AG04450 (cell line): ENCODE data around the gene PLCH2. TPM values are rescaled to one million over a fixed set of nuclear protein-coding genes. Genes with fewer than 3 reads are reported as not detected.

Experiments used
- CTCF ChIA-PET: fragments of 300-600, 350-600 bp; formaldehyde crosslinking; extraction: SDS; loops from one replicate; lab custom pipeline; 2022; ENCODE audit warnings: antibody characterized with exemption, inconsistent platforms; lab: Charles Lee
- POLR2A ChIA-PET: fragments of 350-600 bp; formaldehyde crosslinking; extraction: SDS; loops from one replicate; lab custom pipeline; 2021; ENCODE audit warnings: antibody characterized with exemption, inconsistent platforms; lab: Yijun Ruan, JAX
- DNase-seq: peaks from one replicate; pipeline ENCODE4 v3.0.0-alpha.2; 2011; ENCODE audit warnings: low read depth, low spot score
- H3K27ac ChIP-seq: one replicate; pipeline ENCODE4 v1.5.1; 2012; ENCODE audit warnings: low read depth, low read length, control low read depth
- H3K27me3 ChIP-seq: one replicate; pipeline ENCODE4 v1.6.0; 2012; ENCODE audit warnings: low read length; ENCODE audit not compliant: control insufficient read depth, insufficient read depth
- H3K4me3 ChIP-seq: 2 replicates; pipeline ENCODE4 v1.5.1; 2011; ENCODE audit warnings: mild to moderate bottlenecking, low read depth, low read length, control low read depth
- H3K9me3 ChIP-seq: 2 replicates; pipeline ENCODE4 v1.5.1; 2012; ENCODE audit warnings: low read length; ENCODE audit not compliant: control insufficient read depth, insufficient read depth
- polyA plus RNA-seq: library from polyadenylated mRNA; depleted of rRNA; stranded (reverse); fragments of >200 nt; gene quantifications from 2 replicates; pipeline ENCODE4 v1.2.3, GENCODE V29; 2011
- TF ChIP-seq, protein P1 (sequence below): IDR thresholded peaks from 2 replicates; pipeline ENCODE4 v1.5.1; 2011; ENCODE audit warnings: low read depth, low read length, control low read depth, inconsistent platforms

PLCH2 gene
- polyA plus RNA-seq, 1 experiment, result 0.06 TPM

- ChIA-PET CTCF (no interaction called here), POLR2A (no interaction called here)
- no peak for DNase-seq
- no peak overlapping the region for H3K27ac ChIP-seq
- H3K9me3 ChIP-seq, result no peaks in the 10 kb centered on the region
- no peak overlapping the region for H3K4me3 ChIP-seq
- H3K27me3 ChIP-seq, result peaks cover 14% of the 10 kb centered on the region
- TF ChIP-seq, protein P1, sequence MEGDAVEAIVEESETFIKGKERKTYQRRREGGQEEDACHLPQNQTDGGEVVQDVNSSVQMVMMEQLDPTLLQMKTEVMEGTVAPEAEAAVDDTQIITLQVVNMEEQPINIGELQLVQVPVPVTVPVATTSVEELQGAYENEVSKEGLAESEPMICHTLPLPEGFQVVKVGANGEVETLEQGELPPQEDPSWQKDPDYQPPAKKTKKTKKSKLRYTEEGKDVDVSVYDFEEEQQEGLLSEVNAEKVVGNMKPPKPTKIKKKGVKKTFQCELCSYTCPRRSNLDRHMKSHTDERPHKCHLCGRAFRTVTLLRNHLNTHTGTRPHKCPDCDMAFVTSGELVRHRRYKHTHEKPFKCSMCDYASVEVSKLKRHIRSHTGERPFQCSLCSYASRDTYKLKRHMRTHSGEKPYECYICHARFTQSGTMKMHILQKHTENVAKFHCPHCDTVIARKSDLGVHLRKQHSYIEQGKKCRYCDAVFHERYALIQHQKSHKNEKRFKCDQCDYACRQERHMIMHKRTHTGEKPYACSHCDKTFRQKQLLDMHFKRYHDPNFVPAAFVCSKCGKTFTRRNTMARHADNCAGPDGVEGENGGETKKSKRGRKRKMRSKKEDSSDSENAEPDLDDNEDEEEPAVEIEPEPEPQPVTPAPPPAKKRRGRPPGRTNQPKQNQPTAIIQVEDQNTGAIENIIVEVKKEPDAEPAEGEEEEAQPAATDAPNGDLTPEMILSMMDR, result no peak
Measured at GRCh38 chr1:2477791-2478499, 1.9 kb downstream of the PLCH2 start.

DNA sequence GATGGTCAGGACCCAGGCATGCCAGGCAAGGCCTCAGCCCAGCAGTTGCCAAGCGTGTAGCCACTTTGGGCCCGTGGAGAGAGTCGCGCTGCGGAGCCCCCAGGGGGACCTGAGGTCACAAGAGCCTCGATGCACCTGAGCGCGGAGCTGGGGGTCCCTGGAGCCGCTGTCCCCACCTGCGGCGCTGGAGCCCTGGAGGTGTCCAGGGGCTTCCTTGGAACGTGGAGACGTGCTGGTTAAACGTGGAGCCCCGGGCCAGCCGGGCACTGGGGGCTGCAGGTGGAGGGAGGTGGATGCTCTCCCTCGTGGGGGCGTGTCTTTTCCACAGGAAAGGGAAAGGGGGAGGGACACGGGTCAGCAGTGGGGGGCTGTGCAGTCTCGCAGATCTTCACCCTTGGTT lies 3.1 kb downstream of the PLCH2 start:
- ChIA-PET POLR2A (no interaction called here), CTCF (no interaction called here)
- no peak overlapping the region for H3K4me3 ChIP-seq
- H3K27me3 ChIP-seq, result peaks cover 14% of the 10 kb centered on the region
- TF ChIP-seq, protein P1, result no peak
- H3K9me3 ChIP-seq, result no peaks in the 10 kb centered on the region
- no peak overlapping the region for H3K27ac ChIP-seq
- DNase-seq, result no peak

DNA sequence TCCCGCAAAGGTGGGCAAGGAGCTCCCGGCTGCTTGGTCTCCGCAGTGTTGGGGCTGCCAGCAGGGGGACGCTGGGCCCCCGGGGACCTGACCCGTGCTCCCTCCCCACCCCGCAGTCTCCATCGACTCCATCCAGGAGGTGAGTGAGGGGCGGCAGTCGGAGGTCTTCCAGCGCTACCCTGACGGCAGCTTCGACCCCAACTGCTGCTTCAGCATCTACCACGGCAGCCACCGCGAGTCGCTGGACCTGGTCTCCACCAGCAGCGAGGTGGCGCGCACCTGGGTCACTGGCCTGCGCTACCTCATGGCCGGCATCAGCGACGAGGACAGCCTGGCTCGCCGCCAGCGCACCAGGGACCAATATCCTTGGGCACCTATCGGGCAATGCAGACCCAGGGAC lies 3.5 kb downstream of the PLCH2 start:
- Histone ChIP-seq H3K27me3 (peaks cover 14% of the 10 kb centered on the region), H3K4me3 (no peak overlapping the region), H3K9me3 (no peaks in the 10 kb centered on the region), H3K27ac (no peak overlapping the region)
- POLR2A ChIA-PET, result no interaction called here
- TF ChIP-seq, protein P1, result no peak
- DNase-seq, result no peak
- CTCF ChIA-PET, result no interaction called here

- Histone ChIP-seq H3K27ac (no peak overlapping the region), H3K4me3 (no peak overlapping the region), H3K27me3 (peaks cover 10% of the 10 kb centered on the region), H3K9me3 (no peaks in the 10 kb centered on the region)
- DNase-seq, result no peak
- TF ChIP-seq, protein P1, result no peak
- CTCF ChIA-PET, result no interaction called here
- POLR2A ChIA-PET, result no interaction called here
Measured at GRCh38 chr1:2480236-2480985, 4.3 kb downstream of the PLCH2 start.

GRCh38 chr1:2480986-2481364 lies 4.9 kb downstream of the PLCH2 start:
- H3K9me3 ChIP-seq, result no peaks in the 10 kb centered on the region
- peaks cover 6% of the 10 kb centered on the region for H3K27me3 ChIP-seq
- TF ChIP-seq, protein P1, result no peak
- DNase-seq, result no peak
- ChIA-PET POLR2A (no interaction called here), CTCF (no interaction called here)
- H3K4me3 ChIP-seq, result no peak overlapping the region
- no peak overlapping the region for H3K27ac ChIP-seq
